SU-DHL-6 (cell line): ENCODE data around the gene YY1AP1.

Experiments
- H2AFZ ChIP-seq: fragments of 200-600 bp; sonication (generic); 2 replicates; pipeline ENCODE4 v1.6.1; 2014; ENCODE audit warnings: low read depth, mild to moderate bottlenecking, moderate library complexity, mixed read lengths, antibody characterized with exemption, low read length; ENCODE audit not compliant: severe bottlenecking
- H3F3A ChIP-seq: fragments of 200-600 bp; shearing (Covaris generic); 2 replicates; pipeline ENCODE4 v1.6.0; 2016; ENCODE audit warnings: antibody characterized with exemption, mild to moderate bottlenecking; ENCODE audit not compliant: insufficient read depth
- H3K27ac ChIP-seq: fragments of 200-600 bp; sonication (generic); 2 replicates; pipeline ENCODE4 v1.5.1; 2016; ENCODE audit warnings: low read depth, mild to moderate bottlenecking, low read length, moderate library complexity, mixed read lengths
- H3K27me3 ChIP-seq: fragments of 200-600 bp; sonication (generic), shearing (Covaris generic); 2 replicates; pipeline ENCODE4 v1.6.0; 2014; ENCODE audit warnings: mild to moderate bottlenecking, low read length
- H3K36me3 ChIP-seq: fragments of 200-600 bp; sonication (generic); 2 replicates; pipeline ENCODE4 v1.6.1; 2014; ENCODE audit warnings: mild to moderate bottlenecking, low read length, mixed read lengths
- H3K4me2 ChIP-seq: fragments of 300-600, 200-600 bp; shearing (Covaris generic), sonication (generic); 2 replicates; pipeline ENCODE4 v1.6.0; 2014; ENCODE audit warnings: low read length, low read depth, mild to moderate bottlenecking; ENCODE audit not compliant: poor library complexity, severe bottlenecking
- H3K4me3 ChIP-seq: fragments of 200-600 bp; sonication (generic); 2 replicates; pipeline ENCODE4 v1.5.1; 2014; ENCODE audit warnings: antibody characterized with exemption, low read length, mild to moderate bottlenecking, mixed read lengths; ENCODE audit not compliant: insufficient read depth, poor library complexity, severe bottlenecking
- H3K79me2 ChIP-seq: fragments of 200-600 bp; sonication (generic); 2 replicates; pipeline ENCODE4 v1.6.1; 2014; ENCODE audit warnings: mild to moderate bottlenecking, low read length, moderate library complexity; ENCODE audit not compliant: insufficient read depth
- H3K9ac ChIP-seq: fragments of 200-600 bp; sonication (generic); 2 replicates; pipeline ENCODE4 v1.7.0; 2014; ENCODE audit warnings: mild to moderate bottlenecking, low read length
- H3K9me2 ChIP-seq: fragments of 200-600 bp; sonication (generic); replicated peaks from 2 replicates; pipeline ENCODE4 v1.6.1; 2014; ENCODE audit warnings: low read length; ENCODE audit not compliant: insufficient read depth
- H3K9me3 ChIP-seq: fragments of 200-600 bp; sonication (generic); 2 replicates; pipeline ENCODE4 v1.6.1; 2014; ENCODE audit warnings: low read length, mixed read lengths; ENCODE audit not compliant: insufficient read depth
- H4K20me1 ChIP-seq: fragments of 200-600 bp; sonication (generic); 2 replicates; pipeline ENCODE4 v1.6.1; 2014; ENCODE audit warnings: low read depth, mild to moderate bottlenecking, antibody characterized with exemption, low read length, moderate library complexity, mixed read lengths
- EZH2phosphoT487 ChIP-seq: fragments of 200-600 bp; sonication (generic), shearing (Covaris generic); conservative IDR thresholded peaks from 2 replicates; pipeline ENCODE4 v1.6.1; 2018; ENCODE audit warnings: mild to moderate bottlenecking, antibody characterized with exemption, low read length, moderate library complexity, mixed read lengths
- TF ChIP-seq, protein P1 (sequence below): fragments of 200-600 bp; sonication (generic); IDR thresholded peaks from one replicate; pipeline ENCODE4 v1.5.1; 2017; ENCODE audit warnings: antibody characterized with exemption, mild to moderate bottlenecking, low read length, moderate library complexity; ENCODE audit not compliant: insufficient read depth, poor library complexity, severe bottlenecking

YY1AP1 gene

DNA sequence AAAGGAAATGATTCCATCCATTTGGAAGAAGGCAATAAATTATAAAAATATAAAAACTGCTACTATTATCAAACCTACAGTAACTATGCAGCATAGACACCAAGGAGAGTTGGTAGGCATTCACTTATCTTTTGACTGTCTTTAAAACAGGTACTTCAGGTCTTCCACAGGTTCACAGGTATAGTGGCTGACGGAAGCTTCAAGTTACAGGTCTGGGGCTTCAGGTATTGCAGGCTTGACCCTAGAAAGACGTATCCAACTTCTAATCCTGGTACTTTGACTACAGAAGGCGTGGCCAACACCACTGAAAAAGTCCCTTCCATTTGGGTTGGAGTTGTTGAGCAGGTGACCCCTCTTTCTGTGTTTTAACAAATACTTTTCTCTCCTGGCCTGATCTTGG is 35.6 kb downstream of the YY1AP1 start:
- Histone ChIP-seq H3K79me2 (no peaks in the 10 kb centered on the region), H3K4me2 (no peak overlapping the region), H3K27ac (no peak overlapping the region)

GRCh38 chr1:155651861-155652661 is 36.5 kb downstream of the YY1AP1 start:
- Histone ChIP-seq H3K27me3 (no peaks in the 10 kb centered on the region), H3K27ac (no peak overlapping the region), H3K9me3 (no peaks in the 10 kb centered on the region), H3K4me2 (no peak overlapping the region), H3K9me2 (no peaks in the 10 kb centered on the region), H3K9ac (no peak overlapping the region), H3K79me2 (no peaks in the 10 kb centered on the region), H2AFZ (no peak overlapping the region), H3F3A (no peaks in the 10 kb centered on the region; the same call in 1 of the 2 replicates), H3K4me3 (no peak overlapping the region), H3K36me3 (no peaks in the 10 kb centered on the region), H4K20me1 (no peaks in the 10 kb centered on the region)
- TF ChIP-seq EZH2phosphoT487: no peak
- TF ChIP-seq, protein P1, sequence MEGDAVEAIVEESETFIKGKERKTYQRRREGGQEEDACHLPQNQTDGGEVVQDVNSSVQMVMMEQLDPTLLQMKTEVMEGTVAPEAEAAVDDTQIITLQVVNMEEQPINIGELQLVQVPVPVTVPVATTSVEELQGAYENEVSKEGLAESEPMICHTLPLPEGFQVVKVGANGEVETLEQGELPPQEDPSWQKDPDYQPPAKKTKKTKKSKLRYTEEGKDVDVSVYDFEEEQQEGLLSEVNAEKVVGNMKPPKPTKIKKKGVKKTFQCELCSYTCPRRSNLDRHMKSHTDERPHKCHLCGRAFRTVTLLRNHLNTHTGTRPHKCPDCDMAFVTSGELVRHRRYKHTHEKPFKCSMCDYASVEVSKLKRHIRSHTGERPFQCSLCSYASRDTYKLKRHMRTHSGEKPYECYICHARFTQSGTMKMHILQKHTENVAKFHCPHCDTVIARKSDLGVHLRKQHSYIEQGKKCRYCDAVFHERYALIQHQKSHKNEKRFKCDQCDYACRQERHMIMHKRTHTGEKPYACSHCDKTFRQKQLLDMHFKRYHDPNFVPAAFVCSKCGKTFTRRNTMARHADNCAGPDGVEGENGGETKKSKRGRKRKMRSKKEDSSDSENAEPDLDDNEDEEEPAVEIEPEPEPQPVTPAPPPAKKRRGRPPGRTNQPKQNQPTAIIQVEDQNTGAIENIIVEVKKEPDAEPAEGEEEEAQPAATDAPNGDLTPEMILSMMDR: no peak

More for the DNA sequence above, 35.6 kb downstream of the YY1AP1 start:
- Histone ChIP-seq H3K4me3 (no peak overlapping the region), H4K20me1 (no peaks in the 10 kb centered on the region), H2AFZ (no peak overlapping the region), H3K36me3 (no peaks in the 10 kb centered on the region), H3K9me2 (no peaks in the 10 kb centered on the region), H3F3A (no peaks in the 10 kb centered on the region; the same call in 1 of the 2 replicates), H3K9me3 (no peaks in the 10 kb centered on the region), H3K27me3 (no peaks in the 10 kb centered on the region), H3K9ac (no peak overlapping the region)
- no peak for TF ChIP-seq EZH2phosphoT487
- TF ChIP-seq, protein P1: no peak

GRCh38 chr1:155650231-155650757 is 38.3 kb downstream of the YY1AP1 start:
- H3K9ac ChIP-seq: no peak overlapping the region

More at GRCh38 chr1:155650231-155650757, 38.3 kb downstream of the YY1AP1 start:
- Histone ChIP-seq H3K27me3 (no peaks in the 10 kb centered on the region), H2AFZ (no peak overlapping the region), H3K4me3 (no peak overlapping the region), H3K9me2 (no peaks in the 10 kb centered on the region), H3K27ac (no peak overlapping the region), H3K79me2 (no peaks in the 10 kb centered on the region), H3F3A (no peaks in the 10 kb centered on the region), H4K20me1 (no peaks in the 10 kb centered on the region), H3K4me2 (no peak overlapping the region), H3K9me3 (no peaks in the 10 kb centered on the region), H3K36me3 (no peaks in the 10 kb centered on the region)
- TF ChIP-seq, protein P1: no peak
